Body of pancreas (tissue), 4 donors: Measurements from ENCODE around the gene COL24A1. TPM values are rescaled to one million over a fixed set of nuclear protein-coding genes. Genes with fewer than 3 reads are reported as not detected.

Source experiments
- ATAC-seq: fragments of 150-250 bp; one replicate; pipeline ENCODE4 v1.9.1; 2016
- DNase-seq, 4 donors: peaks; one replicate each; pipeline ENCODE4 v3.0.0-alpha.2; 2019
- H3K27ac ChIP-seq, 4 donors: fragments of 200-600 bp; sonication (generic); 1 replicate in 3 of 4; 2 replicates in 1 of 4; pipeline versions ENCODE4 v1.5.1 to v1.6.1; 2016 to 2019; ENCODE audit warnings: mild to moderate bottlenecking in 1 of 4, mixed read lengths in 1 of 4, moderate library complexity in 1 of 4
- H3K27me3 ChIP-seq, 2 donors: fragments of 200-600 bp; sonication (generic); one replicate each; pipeline ENCODE4 v1.6.0; 2016; ENCODE audit warnings: mild to moderate bottlenecking in 1 of 2
- H3K36me3 ChIP-seq, 2 donors: fragments of 200-600 bp; sonication (generic); replicated peaks in 1 of 2; 2 replicates each; pipeline ENCODE4 v1.5.1; 2016; ENCODE audit warnings: low read depth in 2 of 2; ENCODE audit not compliant: insufficient read depth in 1 of 2
- H3K4me1 ChIP-seq: fragments of 200-600 bp; sonication (generic); one replicate; pipeline ENCODE4 v1.6.0; 2016
- H3K4me3 ChIP-seq, 2 donors: fragments of 200-600 bp; sonication (generic); 1 replicate in 1 of 2; 2 replicates in 1 of 2; pipeline ENCODE4 v1.5.1; 2016 to 2019
- H3K9me3 ChIP-seq, 3 donors: fragments of 200-600 bp; sonication (generic); 1 replicate in 2 of 3; 2 replicates in 1 of 3; pipeline ENCODE4 v1.5.1; 2016
- POLR2A ChIP-seq, 3 donors: fragments of 450-650 bp; IDR thresholded peaks; one replicate each; pipeline ENCODE4 v1.6.1; 2016; ENCODE audit warnings: antibody characterized with exemption in 3 of 3, mild to moderate bottlenecking in 2 of 3
- WGBS, 2 donors: methylation state at CpG; one replicate each; pipeline ENCODE4 v1.1.5; 2017; 5-methylcytosine and 5-hydroxymethylcytosine counted together
- intact Hi-C: fragments of 100-400 bp; cut with DNase I; formaldehyde crosslinking; loops from one replicate; pipeline ENCODE4 v1.15.1; 2023
- total RNA-seq, 2 donors: library from RNA; depleted of rRNA; stranded (reverse); fragments of >200 nt; gene quantifications; one replicate each; pipeline ENCODE4 v1.1.0, GENCODE V29; 2016
- TF ChIP-seq, protein P1 (sequence below), 7 experiments: fragments of 450-650 bp in 4 of 7; fragments of 200-600 bp in 3 of 7; sonication (generic) in 3 of 7; IDR thresholded peaks; one replicate each; pipeline ENCODE4 v1.5.1; 2016 to 2019; ENCODE audit warnings: antibody characterized with exemption in 7 of 7

COL24A1 gene
- total RNA-seq, 2 donors from 2014 or later = under 0.01 TPM; not detected in 1

DNA sequence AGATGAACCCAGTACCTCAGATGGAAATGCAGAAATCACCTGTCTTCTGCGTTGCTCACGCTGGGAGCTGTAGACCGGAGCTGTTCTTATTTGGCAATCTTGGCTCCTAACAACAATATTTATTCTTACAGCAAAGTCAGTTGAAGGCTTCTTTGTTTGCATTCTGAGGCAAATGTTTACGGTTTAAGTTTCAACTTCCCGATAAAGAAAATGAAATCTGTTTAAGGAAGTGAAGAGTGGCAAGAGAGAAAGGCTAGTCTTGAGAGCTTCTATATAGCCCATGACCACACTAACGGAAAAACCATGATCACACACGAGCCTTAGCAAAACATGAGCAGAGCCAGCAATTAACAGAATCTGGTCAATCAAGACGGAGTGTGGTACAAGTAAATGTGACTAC lies 325.7 kb downstream of the COL24A1 start:
- no peak for DNase-seq
- Histone ChIP-seq H3K9me3 (no peaks in the 10 kb centered on the region), H3K27me3 (no peaks in the 10 kb centered on the region), H3K27ac (no peak overlapping the region), H3K4me3 (no peak overlapping the region), H3K4me1 (no peaks in the 10 kb centered on the region), H3K36me3 (no peaks in the 10 kb centered on the region)
- intact Hi-C loops = no loop called here
- 72 to 76% methylated on average over 8 of the region's 8 CpGs for WGBS, 2 donors
- ATAC-seq = no peak
- TF ChIP-seq, protein P1, sequence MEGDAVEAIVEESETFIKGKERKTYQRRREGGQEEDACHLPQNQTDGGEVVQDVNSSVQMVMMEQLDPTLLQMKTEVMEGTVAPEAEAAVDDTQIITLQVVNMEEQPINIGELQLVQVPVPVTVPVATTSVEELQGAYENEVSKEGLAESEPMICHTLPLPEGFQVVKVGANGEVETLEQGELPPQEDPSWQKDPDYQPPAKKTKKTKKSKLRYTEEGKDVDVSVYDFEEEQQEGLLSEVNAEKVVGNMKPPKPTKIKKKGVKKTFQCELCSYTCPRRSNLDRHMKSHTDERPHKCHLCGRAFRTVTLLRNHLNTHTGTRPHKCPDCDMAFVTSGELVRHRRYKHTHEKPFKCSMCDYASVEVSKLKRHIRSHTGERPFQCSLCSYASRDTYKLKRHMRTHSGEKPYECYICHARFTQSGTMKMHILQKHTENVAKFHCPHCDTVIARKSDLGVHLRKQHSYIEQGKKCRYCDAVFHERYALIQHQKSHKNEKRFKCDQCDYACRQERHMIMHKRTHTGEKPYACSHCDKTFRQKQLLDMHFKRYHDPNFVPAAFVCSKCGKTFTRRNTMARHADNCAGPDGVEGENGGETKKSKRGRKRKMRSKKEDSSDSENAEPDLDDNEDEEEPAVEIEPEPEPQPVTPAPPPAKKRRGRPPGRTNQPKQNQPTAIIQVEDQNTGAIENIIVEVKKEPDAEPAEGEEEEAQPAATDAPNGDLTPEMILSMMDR (IDR thresholded peaks at IDR 0.05) = no peak
- no peak for TF ChIP-seq POLR2A (IDR thresholded peaks at IDR 0.05)

DNA sequence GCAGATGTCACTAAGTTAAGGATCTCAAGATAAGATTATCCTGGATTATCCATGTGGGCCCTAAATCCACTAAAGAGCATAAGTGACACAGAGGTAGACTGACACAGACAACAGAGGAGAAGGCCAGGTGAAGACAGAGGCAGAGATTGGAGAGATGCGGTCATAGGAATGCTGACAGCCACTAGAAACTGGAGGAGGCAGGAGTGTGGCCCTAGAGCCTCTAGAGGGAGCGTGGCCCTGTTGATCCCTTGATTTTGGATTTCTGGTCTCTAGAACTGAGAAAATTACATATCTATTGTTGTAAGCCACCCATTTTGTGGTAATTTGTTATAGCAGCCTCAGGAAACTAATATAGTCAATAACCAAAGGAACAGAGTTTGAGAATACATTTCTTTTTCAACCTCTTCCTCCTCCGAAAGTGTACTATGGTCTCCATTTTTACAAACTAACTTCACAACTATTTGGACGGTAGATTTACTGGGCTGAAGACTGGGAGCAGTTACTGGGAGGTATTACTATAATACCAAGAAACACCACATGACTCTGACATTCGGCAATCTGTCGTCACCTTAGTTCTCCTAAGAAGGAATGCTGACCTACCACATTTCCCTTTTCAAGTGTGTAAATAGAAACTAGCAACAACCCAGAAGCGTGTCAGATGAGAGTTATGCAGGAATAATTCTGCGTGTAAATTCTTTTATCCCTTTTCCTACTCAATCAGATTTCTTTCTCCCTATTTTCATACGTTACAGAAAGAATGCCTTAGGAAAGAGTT lies 332.3 kb downstream of the COL24A1 start:
- Histone ChIP-seq H3K4me3 (no peak overlapping the region), H3K27ac (no peak overlapping the region), H3K36me3 (no peaks in the 10 kb centered on the region), H3K4me1 (no peaks in the 10 kb centered on the region), H3K9me3 (no peaks in the 10 kb centered on the region), H3K27me3 (no peaks in the 10 kb centered on the region)
- no peak for ATAC-seq
- TF ChIP-seq, protein P1 (IDR thresholded peaks at IDR 0.05) = no peak
- TF ChIP-seq POLR2A (IDR thresholded peaks at IDR 0.05) = no peak
- intact Hi-C loops = no loop called here
- WGBS, 2 donors = 65 to 74% methylated on average over 9 of the region's 9 CpGs
- no peak for DNase-seq

DNA sequence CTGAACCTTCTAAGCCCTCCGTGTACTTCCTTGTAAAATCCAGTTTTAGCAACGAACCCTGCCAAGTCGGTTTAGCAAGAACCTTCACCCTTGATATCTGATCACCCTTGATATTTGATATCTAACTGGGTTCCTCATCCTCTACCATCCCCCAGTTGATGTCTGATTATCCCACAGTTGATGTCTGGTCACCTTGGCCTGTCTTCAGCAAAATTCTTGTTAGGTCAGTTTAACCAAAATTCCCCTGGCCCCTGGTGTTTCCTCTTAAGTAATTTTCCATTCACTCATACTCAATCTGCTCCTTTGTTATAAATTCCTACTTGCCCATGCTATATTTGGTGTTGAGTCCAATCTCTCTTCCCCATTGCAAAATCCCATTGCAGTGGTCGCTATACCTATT lies 333.9 kb downstream of the COL24A1 start:
- H3K27me3 ChIP-seq = no peaks in the 10 kb centered on the region
- no peaks in the 10 kb centered on the region for H3K36me3 ChIP-seq
- H3K4me1 ChIP-seq = no peaks in the 10 kb centered on the region
- intact Hi-C loops = no loop called here
- ATAC-seq = no peak
- no peak overlapping the region for H3K4me3 ChIP-seq
- H3K9me3 ChIP-seq = no peaks in the 10 kb centered on the region
- no peak overlapping the region for H3K27ac ChIP-seq
- WGBS, 2 donors = 60 to 71% methylated on average over 4 of the region's 4 CpGs
- DNase-seq = no peak
- TF ChIP-seq, protein P1 (IDR thresholded peaks at IDR 0.05) = no peak
- TF ChIP-seq POLR2A (IDR thresholded peaks at IDR 0.05) = no peak

DNA sequence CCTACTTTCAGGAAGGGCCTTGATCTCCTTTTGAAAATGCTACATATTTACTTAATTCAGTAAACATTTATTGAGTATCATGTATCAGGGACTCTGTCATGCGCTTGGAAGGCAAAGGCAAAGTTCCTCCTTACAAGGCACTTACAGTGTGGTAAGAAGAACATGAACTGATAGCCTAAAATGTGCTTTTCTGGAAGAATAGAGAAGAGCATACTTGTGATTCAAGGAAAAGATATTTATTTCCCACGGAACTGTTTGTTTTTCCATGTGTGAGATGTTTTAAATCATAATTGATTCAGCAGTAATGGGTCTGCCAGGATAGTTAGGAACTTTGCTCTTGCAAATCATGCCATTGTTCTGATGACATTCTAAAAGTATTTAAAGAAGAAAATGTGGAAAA lies 338.2 kb downstream of the COL24A1 start:
- H3K4me3 ChIP-seq = no peak overlapping the region
- H3K4me1 ChIP-seq = no peaks in the 10 kb centered on the region
- intact Hi-C loops = no loop called here
- ATAC-seq = no peak
- TF ChIP-seq, protein P1 (IDR thresholded peaks at IDR 0.05) = no peak
- no peak for TF ChIP-seq POLR2A (IDR thresholded peaks at IDR 0.05)
- no peak overlapping the region for H3K27ac ChIP-seq
- no peaks in the 10 kb centered on the region for H3K9me3 ChIP-seq
- H3K36me3 ChIP-seq = no peaks in the 10 kb centered on the region
- DNase-seq = peak in 2 of 4 donors; percentile 15 to 17
- WGBS, 2 donors = 24% methylated on average over 2 of the region's 2 CpGs
- no peaks in the 10 kb centered on the region for H3K27me3 ChIP-seq

DNA sequence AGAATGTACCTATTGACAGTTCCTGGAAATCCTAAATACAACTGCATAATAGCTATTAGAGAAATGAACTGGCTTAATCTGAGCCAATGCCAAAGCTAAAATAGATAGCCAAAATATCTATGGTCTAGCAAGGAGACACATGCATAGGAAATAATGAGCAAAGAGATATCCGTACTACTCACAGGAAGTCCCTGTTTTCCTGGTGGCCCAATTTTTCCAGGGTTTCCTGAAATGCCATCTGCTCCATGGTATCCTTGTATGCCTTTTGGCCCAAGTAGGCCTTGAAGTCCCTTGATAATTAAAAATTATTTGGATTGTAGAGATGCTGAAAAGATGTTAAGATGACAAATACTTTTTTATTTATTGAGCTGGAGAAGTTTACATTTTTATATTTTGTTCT lies 340.0 kb downstream of the COL24A1 start:
- Histone ChIP-seq H3K27me3 (no peaks in the 10 kb centered on the region), H3K4me1 (no peaks in the 10 kb centered on the region), H3K9me3 (no peaks in the 10 kb centered on the region), H3K36me3 (no peaks in the 10 kb centered on the region), H3K27ac (no peak overlapping the region), H3K4me3 (no peak overlapping the region)
- TF ChIP-seq, protein P1 (IDR thresholded peaks at IDR 0.05) = no peak
- TF ChIP-seq POLR2A (IDR thresholded peaks at IDR 0.05) = no peak
- WGBS, 2 donors = 79 to 85% methylated on average over 1 of the region's 1 CpG
- intact Hi-C loops = no loop called here
- no peak for ATAC-seq
- DNase-seq = no peak
